Superior temporal gyrus (tissue), 1 donor: ENCODE results near the gene XAB2.

Experiments used
- DNase-seq: peaks from one replicate; pipeline ENCODE4 v3.0.0-alpha.2; 2016; ENCODE audit errors: extremely low spot score

Gene XAB2

GRCh38 chr19:7632340-7633203 is 3.2 kb upstream of the XAB2 start:
- DNase-seq = no peak

DNA sequence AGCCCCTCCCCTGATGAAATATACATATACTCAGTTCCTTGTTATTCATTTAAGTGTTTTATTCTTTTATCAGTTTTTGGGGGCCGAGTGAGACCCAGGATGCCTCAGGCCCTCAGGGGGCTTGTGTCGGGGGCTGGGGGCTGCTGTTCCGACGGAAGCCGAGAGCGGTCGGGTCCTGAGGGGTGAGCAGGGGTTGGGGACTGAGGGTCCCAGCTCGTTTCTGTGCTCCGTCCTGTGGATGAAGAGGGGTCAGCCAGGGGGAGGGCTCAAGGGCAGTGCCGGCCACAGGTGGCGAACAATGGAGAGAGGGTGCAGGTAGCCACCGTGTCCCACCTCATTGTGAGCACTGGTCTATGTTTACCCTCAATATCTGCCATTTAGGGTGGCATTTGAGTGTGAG is 2.2 kb upstream of the XAB2 start:
- DNase-seq = no peak

GRCh38 chr19:7628589-7629311 is 595 bp downstream of the XAB2 start:
- no peak for DNase-seq

DNA sequence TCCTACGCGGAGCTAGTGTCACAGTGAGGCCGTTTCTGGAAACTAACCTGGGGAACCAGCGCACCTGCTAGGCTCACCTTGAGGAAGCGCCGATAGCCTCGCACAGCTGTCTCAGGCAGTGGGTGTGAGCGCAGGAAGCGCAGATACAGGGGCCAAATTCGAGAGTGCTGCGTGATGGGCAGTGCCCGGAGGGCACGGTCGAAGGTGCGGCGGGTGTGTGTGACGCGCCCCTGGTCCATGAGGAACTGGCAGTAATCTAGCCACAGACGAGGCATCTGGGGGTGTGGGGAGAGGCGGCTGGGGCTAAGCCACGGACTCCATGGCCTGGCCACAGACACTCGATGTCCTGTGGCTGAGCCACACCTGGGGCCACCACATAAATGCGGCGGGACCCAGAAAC is 2.2 kb downstream of the XAB2 start:
- no peak for DNase-seq

DNA sequence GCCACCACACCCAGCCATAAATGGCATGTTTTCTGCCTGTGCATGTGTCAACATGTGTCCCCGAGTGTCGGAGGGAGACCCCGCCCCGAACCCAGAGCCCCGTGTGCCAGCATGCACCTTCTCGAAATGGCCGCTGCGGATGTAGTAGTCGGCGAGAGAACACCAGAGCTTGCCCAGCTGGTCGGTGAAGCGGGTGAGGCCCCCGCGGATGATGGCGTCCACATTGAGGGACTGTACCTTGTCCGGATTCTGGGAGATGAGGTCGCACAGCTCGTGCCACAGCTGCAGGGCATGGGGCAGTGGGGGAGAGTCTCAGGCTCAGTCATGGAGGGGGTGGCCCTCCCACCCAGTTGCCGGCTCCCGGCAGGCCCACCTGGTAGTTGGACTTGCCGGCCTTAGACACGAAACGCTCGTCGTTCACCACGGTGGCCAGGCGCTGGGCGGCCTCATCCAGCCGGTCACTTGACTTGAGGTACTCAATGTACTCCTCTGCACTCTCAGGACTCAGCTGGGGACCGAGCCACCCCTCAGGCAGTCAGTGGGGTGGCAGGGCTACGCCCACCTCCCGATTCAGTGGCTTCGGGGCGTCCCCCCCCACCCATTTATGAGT is 3.5 kb downstream of the XAB2 start:
- no peak for DNase-seq

DNA sequence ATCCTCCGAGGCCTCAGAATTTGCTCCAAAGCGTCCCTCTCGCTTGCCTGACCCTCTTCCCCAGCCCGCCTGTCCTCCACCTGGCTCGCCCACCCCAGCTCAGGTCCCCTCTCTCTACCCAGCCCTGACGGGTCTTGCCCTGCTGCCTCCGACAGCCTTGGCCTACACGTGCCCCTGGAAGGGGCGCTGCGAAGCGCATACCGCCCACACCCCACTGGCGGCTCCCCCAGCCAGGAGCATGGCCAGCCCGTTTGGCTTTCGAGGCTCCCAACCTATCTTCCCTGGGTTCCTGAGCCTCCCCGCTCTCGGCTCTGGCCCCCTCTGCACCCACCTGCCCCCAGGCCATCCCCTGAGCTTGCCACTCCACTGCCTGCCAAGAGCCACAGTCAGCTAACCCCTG is 4.5 kb downstream of the XAB2 start:
- no peak for DNase-seq

DNA sequence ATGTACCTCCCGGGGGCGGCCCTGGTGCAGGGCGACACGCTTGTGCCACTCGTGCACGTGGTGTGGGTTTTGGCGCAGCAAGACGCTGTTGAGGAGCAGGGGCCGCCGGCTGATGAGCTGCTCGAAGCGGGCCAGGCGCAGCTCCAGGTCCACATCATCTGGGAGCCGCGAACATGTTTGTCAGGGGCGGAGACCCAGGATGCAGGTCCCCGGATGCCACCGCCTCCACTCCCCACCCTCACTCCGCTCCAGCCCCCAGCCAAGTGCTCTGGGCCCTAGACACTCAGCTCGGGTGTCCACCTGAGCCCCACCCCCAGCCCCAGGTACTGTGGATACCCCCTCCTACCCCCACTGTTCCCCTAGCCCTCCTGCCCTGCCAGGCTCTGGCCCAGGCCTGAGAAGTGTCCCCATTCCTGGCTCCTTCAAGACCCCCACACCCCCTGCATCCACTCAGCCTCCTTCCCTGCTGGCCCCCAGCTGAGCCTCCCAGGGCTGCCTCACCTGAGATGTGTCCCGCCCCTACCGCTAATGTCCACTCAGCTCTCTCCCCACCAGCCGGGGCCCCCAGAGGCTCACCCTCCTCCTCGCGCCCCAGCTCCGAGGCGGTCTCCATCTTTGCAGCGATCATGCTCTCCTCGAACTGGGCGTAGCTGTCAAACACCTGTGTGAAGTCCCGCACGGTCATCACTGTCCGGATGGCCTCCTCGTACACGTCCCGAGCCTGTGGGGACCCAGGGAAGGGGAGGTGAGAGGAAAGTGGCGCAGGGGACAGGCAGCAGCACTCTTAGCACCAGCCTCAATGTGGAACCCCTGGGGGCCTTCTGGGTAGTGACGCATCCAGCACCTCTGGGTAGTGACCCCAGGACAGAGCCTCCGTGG is 5.4 kb downstream of the XAB2 start:
- no peak for DNase-seq

- DNase-seq = no peak
Measured at GRCh38 chr19:7622933-7623685, 6.2 kb downstream of the XAB2 start.

- no peak for DNase-seq
Measured at GRCh38 chr19:7620442-7621412, 8.6 kb downstream of the XAB2 start.

GRCh38 chr19:7619671-7620441 is 9.5 kb downstream of the XAB2 start:
- no peak for DNase-seq

DNA sequence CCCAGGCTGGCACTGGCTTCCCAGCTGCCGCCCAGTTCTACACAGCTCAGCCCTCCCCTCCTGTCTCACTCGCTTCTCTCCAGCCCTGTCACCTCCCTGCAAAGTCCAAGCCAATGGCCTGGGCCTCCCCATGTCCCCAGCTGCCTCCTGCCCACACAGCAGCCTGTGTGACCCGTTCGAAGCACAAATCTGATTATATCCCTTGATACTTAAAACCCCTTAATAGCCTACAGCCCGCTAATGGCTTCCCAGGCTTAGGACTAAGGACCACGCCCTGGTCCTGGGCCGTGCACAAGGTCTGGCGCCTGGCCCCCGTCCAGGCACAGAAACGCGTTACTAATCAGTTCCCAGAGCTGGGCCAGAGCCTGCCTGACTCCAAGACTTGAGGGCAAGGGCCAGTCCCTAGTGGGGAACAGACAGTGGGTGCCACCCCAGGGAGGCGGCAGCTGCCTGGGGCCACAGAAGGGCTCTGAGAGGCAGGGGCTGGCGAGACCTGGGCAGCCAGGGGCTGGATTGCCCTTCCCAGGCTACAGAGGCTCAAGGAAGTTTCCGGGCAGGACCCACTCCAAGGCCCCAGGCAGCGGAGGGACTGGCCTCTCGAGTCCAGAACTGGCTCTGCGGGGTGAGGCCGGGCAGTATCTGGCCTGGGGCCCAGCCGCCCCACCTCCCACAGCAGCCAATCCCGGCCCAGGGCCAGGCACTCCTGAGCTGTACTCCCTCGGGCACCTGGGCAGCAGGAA is 10.4 kb downstream of the XAB2 start:
- no peak for DNase-seq

DNA sequence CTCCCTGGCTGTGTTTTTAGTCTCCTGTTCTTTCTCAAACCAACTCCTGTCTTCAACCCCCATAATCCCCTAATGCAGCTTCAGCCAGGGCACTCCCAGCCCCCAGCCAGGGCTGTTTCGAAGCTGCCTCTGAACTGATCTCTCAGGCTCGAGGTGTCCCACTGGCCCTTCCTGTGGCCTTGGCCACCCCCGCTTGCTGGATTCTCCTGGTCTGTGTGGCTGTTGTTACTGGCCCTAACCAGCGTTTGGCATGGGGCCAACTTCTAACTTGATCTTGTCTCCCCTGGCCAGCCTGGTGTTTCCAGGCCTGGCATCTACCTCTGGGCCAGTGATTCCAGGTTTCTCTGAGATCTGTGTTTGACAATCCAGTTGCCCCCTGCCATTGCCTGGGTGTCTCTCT is 11.0 kb downstream of the XAB2 start:
- no peak for DNase-seq

- DNase-seq = no peak
Measured at GRCh38 chr19:7617735-7618134, 11.6 kb downstream of the XAB2 start.

- no peak for DNase-seq
Measured at GRCh38 chr19:7617172-7617571, 12.2 kb downstream of the XAB2 start.

- no peak for DNase-seq
Measured at GRCh38 chr19:7614859-7615741, 14.2 kb downstream of the XAB2 start.

GRCh38 chr19:7612282-7613274 is 16.8 kb downstream of the XAB2 start:
- no peak for DNase-seq
